Hematopoietic multipotent progenitor cell treated with erythropoietin and hydrocortisone succinate and interleukin-3 and kit ligand, for 15 days (in vitro differentiated cells): Measurements from ENCODE around the gene MYL7.
A peak's percentile ranks its signal among the peaks of the same experiment; 100 is the strongest.
"Not testable (repeated sequence)": the region's sequence is repeated elsewhere in the genome, so short reads cannot be mapped to it uniquely, and the experiment has no call there.

Source experiments
- DNase-seq: peaks from one replicate; pipeline ENCODE4 v3.0.0-alpha.2; 2015; ENCODE audit warnings: low spot score

MYL7 gene

GRCh38 chr7:44131173-44132029, 9.7 kb downstream of the MYL7 start:
- DNase-seq = no peak

- DNase-seq = no peak
These were observed 12.2 kb downstream of the MYL7 start for GRCh38 chr7:44128721-44129582.

GRCh38 chr7:44127161-44127560, 14.0 kb downstream of the MYL7 start:
- DNase-seq = no peak

GRCh38 chr7:44126574-44126973, 14.6 kb downstream of the MYL7 start:
- not testable (repeated sequence) for DNase-seq

- no peak for DNase-seq
These were observed 16.3 kb downstream of the MYL7 start for GRCh38 chr7:44124822-44125202.

GRCh38 chr7:44123190-44124003, 17.7 kb downstream of the MYL7 start, which contains the start of gene POLD2:
POLD2 (minus strand) TSS chr7:44123548; CDS start chr7:44122053, 1,495 bp downstream.
- peak; percentile 94 for DNase-seq

- no peak for DNase-seq
These were observed 18.6 kb downstream of the MYL7 start for GRCh38 chr7:44122529-44122928.

GRCh38 chr7:44121761-44122420, 19.2 kb downstream of the MYL7 start:
- DNase-seq = no peak

GRCh38 chr7:44120395-44120794, 20.7 kb downstream of the MYL7 start:
- DNase-seq = no peak

- DNase-seq = no peak
These were observed 21.2 kb downstream of the MYL7 start for GRCh38 chr7:44119829-44120380.

- no peak for DNase-seq
These were observed 23.2 kb downstream of the MYL7 start for GRCh38 chr7:44117801-44118429.

GRCh38 chr7:44116789-44117666, 24.1 kb downstream of the MYL7 start:
- no peak for DNase-seq

- no peak for DNase-seq
These were observed 24.9 kb downstream of the MYL7 start for GRCh38 chr7:44116087-44116788.

- DNase-seq = no peak
These were observed 26.4 kb downstream of the MYL7 start for GRCh38 chr7:44114586-44115310.

GRCh38 chr7:44113764-44114354, 27.3 kb downstream of the MYL7 start:
- no peak for DNase-seq

- no peak for DNase-seq
These were observed 28.0 kb downstream of the MYL7 start for GRCh38 chr7:44112997-44113763.
